GM21367 (cell line): ENCODE data around the gene RPL18A.

ENCODE experiments used
- ATAC-seq: cut with Tn5 transposase; IDR thresholded peaks from one replicate; pipeline ENCODE4 v1.9.1; 2021; ENCODE audit not compliant: unreplicated experiment

Gene RPL18A

DNA sequence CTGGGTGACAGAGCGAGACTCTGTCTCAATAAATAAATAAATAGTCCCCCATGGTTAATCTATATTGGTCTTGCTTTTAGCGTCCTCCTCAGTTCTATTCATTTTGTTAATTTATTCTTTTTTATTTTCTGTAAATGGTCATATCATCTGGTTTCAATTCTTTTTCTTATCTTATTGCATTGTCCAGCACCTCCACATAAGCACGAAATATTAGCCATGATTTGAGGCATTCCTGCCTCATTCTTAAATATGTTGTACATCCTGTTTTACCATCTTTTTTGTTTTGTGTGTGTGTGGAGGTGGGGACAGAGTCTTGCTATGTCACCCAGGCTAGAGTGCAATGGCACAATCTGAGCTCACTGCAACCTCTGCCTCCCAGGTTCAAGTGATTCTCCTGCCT is 48.5 kb downstream of the RPL18A start:
- no peak for ATAC-seq

DNA sequence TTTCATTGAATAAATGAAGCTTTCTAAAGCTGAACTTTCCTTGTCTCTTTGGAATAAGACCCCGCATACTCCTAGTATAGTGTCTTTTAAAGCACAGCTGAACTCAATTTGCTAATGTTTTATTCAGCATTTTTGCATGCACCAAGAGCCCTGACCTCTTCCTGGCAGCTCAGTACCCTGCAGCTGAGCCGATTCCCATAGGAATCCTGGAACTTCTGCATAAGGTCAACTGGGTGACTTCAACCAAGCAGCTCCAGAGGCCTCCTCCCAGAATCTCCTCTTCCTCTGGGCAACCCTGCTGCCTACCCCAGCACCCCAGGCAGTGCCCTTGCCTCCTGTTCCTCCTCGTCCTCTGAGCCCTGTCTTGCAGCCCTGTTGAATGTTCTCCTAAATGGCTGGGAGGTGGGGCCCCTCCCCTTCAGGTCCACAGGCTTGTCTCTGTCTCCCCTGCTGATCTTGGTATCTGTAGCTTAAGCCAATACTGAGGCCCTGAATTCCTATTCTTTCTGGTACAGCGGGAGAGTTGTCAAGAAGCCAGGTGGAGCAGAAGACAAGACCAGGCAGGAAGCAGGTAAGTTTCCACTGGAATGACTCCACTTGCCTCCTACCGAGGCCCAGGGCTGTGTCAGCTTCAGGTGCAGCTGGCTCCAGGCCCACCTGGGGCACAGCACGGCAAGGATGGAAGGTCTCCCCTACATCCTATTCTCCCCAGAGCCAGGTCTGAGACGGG is 49.5 kb downstream of the RPL18A start:
- ATAC-seq = no peak

DNA sequence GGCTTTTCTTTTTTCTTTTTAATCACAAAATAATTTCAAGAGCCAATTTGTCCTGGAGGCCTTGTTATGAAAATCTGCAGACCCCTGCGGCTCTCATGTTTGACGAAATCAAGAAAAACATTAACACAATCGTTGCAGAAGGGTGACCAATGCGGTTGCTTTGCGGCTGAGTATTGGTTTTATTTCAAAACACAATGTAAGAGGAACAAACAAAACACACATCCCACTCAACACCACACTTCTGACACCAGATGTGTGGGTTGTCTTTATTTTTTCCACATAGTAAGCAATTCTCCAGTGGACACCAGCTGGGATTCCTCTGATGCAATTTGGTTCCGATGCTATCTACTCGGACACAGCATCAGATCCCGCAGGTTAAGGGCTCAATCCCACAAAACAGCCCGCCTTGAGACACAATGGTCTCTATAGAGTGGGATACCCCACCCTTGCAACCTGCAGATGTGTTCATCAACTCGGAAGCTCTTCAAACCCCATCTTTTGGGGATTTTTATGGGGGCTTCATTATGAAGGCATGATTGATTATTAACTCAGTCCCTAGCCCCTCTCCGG is 51.2 kb downstream of the RPL18A start:
- no peak for ATAC-seq
